CD4-positive, alpha-beta T cell (primary cell): ENCODE results near the gene AP1S3. TPM values are rescaled to one million over a fixed set of nuclear protein-coding genes. Genes with fewer than 3 reads are reported as not detected.

Experiments used
- ATAC-seq: fragments of 200-7000 bp; cut with Tn5 transposase; one replicate; pipeline ENCODE4 v1.10.0; 2022; ENCODE audit warnings: mild to moderate bottlenecking; ENCODE audit not compliant: poor library complexity
- CTCF ChIA-PET: fragments of 350-600 bp; sonication (Branson Sonifier 250); formaldehyde crosslinking; loops from one replicate; lab custom pipeline; 2021; ENCODE audit warnings: antibody characterized with exemption, inconsistent platforms; lab: Charles Lee
- POLR2A ChIA-PET: fragments of 350-600 bp; sonication (Branson Sonifier 250); formaldehyde crosslinking; loops from one replicate; lab custom pipeline; 2021; ENCODE audit warnings: antibody characterized with exemption, inconsistent platforms; lab: Charles Lee
- DNase-seq, 14 experiments: peaks; one replicate each; pipeline ENCODE4 v3.0.0-alpha.2; 2013 to 2020; ENCODE audit warnings: mixed read lengths in 2 of 14
- H3K27ac ChIP-seq, 2 donors: one replicate each; pipeline versions ENCODE4 v1.5.1 to v1.7.0; 2013; ENCODE audit warnings: low read length in 2 of 2, low read depth in 1 of 2, mild to moderate bottlenecking in 1 of 2
- H3K27me3 ChIP-seq, 2 experiments: 1 replicate in 1 of 2; 2 replicates in 1 of 2; pipeline versions ENCODE4 v1.6.1 to v1.7.0; 2013; ENCODE audit warnings: low read length in 2 of 2, control low read depth in 1 of 2, mild to moderate bottlenecking in 1 of 2, moderate library complexity in 1 of 2; ENCODE audit not compliant: insufficient read depth in 2 of 2, control insufficient read depth in 1 of 2
- H3K36me3 ChIP-seq: one replicate; pipeline ENCODE4 v1.6.1; 2013; ENCODE audit warnings: low read length, control low read depth; ENCODE audit not compliant: insufficient read depth
- H3K4me1 ChIP-seq: one replicate; pipeline ENCODE4 v1.6.1; 2013; ENCODE audit warnings: low read length, control low read depth; ENCODE audit not compliant: insufficient read depth
- H3K4me3 ChIP-seq: one replicate; pipeline ENCODE4 v1.5.1; 2013; ENCODE audit warnings: mild to moderate bottlenecking, low read length, moderate library complexity
- H3K9me3 ChIP-seq, 2 experiments: 1 replicate in 1 of 2; 2 replicates in 1 of 2; pipeline versions ENCODE4 v1.6.1 to v1.7.0; 2013; ENCODE audit warnings: low read length in 2 of 2, mild to moderate bottlenecking in 2 of 2, control low read depth in 1 of 2, moderate library complexity in 1 of 2; ENCODE audit not compliant: control insufficient read depth in 1 of 2, insufficient read depth in 1 of 2
- H3K27ac Mint-ChIP-seq: one replicate; pipeline ENCODE4 v1.8.0; 2020; ENCODE audit warnings: mixed read lengths
- H3K27me3 Mint-ChIP-seq: one replicate; pipeline ENCODE4 v1.8.0; 2021; ENCODE audit warnings: mixed read lengths
- H3K36me3 Mint-ChIP-seq: one replicate; pipeline ENCODE4 v1.8.0; 2021; ENCODE audit warnings: low read depth, mixed read lengths
- H3K4me1 Mint-ChIP-seq: one replicate; pipeline ENCODE4 v1.8.0; 2021; ENCODE audit warnings: low read depth, mixed read lengths
- H3K4me3 Mint-ChIP-seq: one replicate; pipeline ENCODE4 v1.8.0; 2020; ENCODE audit warnings: mild to moderate bottlenecking, mixed read lengths
- H3K9me3 Mint-ChIP-seq: one replicate; pipeline ENCODE4 v1.8.0; 2020; ENCODE audit warnings: mixed read lengths
- intact Hi-C, 2 experiments: fragments of 100-400 bp; cut with DNase I in 1 of 2; cut with micrococcal nuclease in 1 of 2; formaldehyde crosslinking; loops; one replicate each; pipeline versions ENCODE4 v1.15.1 to v1.9.0; 2023 to 2025; cut with DNase I, micrococcal nuclease
- total RNA-seq, 174 experiments: library from RNA in 2 of 174; stranded (reverse) in 2 of 174; gene quantifications; one replicate each; pipeline ENCODE4 v1.2.3 and lab custom pipeline; 2021 to 2026
- TF ChIP-seq, protein P1 (sequence below): fragments of 200-600 bp; IDR thresholded peaks from one replicate; pipeline ENCODE4 v1.8.0; 2022; ENCODE audit warnings: antibody characterized with exemption, mild to moderate bottlenecking

AP1S3 gene
- total RNA-seq, 2 experiments from 2014 or later, result 0.50 to 0.71 TPM

DNA sequence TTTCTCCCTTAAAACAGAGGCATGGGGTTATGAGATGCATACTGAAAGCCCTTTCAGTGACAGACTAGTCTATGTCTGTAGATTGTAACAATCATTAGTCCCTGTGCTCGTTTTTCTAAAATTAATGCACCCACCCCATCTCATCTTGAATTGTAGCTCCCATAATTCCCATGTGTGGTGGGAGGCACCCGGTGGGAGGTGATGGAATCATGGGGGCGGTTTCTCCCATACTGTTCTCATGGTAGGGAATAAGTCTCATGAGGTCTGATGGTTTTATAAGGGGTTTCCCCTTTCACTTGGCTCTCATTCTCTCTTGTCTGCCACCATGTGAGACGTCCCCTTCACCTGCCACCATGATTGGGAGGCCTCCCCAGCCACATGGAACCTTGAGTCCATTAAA, 100.9 kb downstream of the AP1S3 start:
- Mint-ChIP-seq H3K9me3 (no peaks in the 10 kb centered on the region), H3K27ac (no peak overlapping the region), H3K4me3 (no peak overlapping the region), H3K36me3 (no peaks in the 10 kb centered on the region), H3K27me3 (peaks cover 12% of the 10 kb centered on the region), H3K4me1 (no peaks in the 10 kb centered on the region)
- no peaks in the 10 kb centered on the region for H3K27me3 ChIP-seq
- no peak for DNase-seq
- TF ChIP-seq, protein P1, sequence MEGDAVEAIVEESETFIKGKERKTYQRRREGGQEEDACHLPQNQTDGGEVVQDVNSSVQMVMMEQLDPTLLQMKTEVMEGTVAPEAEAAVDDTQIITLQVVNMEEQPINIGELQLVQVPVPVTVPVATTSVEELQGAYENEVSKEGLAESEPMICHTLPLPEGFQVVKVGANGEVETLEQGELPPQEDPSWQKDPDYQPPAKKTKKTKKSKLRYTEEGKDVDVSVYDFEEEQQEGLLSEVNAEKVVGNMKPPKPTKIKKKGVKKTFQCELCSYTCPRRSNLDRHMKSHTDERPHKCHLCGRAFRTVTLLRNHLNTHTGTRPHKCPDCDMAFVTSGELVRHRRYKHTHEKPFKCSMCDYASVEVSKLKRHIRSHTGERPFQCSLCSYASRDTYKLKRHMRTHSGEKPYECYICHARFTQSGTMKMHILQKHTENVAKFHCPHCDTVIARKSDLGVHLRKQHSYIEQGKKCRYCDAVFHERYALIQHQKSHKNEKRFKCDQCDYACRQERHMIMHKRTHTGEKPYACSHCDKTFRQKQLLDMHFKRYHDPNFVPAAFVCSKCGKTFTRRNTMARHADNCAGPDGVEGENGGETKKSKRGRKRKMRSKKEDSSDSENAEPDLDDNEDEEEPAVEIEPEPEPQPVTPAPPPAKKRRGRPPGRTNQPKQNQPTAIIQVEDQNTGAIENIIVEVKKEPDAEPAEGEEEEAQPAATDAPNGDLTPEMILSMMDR, result no peak
- no peak overlapping the region for H3K27ac ChIP-seq
- intact Hi-C loops, result no loop called here
- no peaks in the 10 kb centered on the region for H3K4me1 ChIP-seq
- H3K36me3 ChIP-seq, result no peaks in the 10 kb centered on the region
- ChIA-PET CTCF (no interaction called here), POLR2A (no interaction called here)
- H3K9me3 ChIP-seq, result no peaks in the 10 kb centered on the region
- ATAC-seq, result no peak
- no peak overlapping the region for H3K4me3 ChIP-seq

DNA sequence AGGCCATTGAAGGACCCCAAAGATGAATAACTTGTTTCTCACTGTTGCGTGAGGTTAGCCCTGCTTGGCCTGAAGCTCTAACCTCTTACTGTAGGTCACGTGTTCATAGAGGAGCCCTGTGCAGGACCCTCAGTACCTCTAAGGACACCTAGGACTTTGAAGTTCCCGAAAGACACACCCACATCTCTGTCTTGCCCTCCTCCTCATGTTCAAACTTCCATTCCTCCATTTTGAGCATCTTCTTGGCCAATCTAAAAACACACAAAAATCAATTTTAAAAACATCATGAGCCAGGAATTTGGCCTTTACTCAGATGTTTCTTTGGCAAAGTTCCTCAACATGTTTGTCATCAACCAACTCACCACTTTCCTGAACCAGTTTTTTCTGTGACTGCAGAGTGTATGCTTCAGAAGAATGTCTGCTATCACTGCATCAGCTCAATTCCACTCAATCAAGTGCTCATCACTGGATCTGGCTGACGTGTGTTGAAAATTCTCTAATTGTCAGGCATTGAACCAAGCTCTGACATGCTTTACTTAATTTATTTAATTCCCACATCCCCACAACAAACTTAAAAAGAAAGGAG, 101.6 kb downstream of the AP1S3 start:
- POLR2A ChIA-PET, result no interaction called here
- peaks cover 12% of the 10 kb centered on the region for H3K27me3 Mint-ChIP-seq
- intact Hi-C loops, result no loop called here
- Histone ChIP-seq H3K4me1 (no peaks in the 10 kb centered on the region), H3K4me3 (no peak overlapping the region), H3K36me3 (no peaks in the 10 kb centered on the region), H3K27me3 (no peaks in the 10 kb centered on the region), H3K27ac (no peak overlapping the region), H3K9me3 (no peaks in the 10 kb centered on the region)
- no peaks in the 10 kb centered on the region for H3K4me1 Mint-ChIP-seq
- ATAC-seq (no peak), DNase-seq (no peak)
- CTCF ChIA-PET, result no interaction called here
- no peak overlapping the region for H3K4me3 Mint-ChIP-seq
- no peak overlapping the region for H3K27ac Mint-ChIP-seq
- TF ChIP-seq, protein P1, result no peak
- H3K36me3 Mint-ChIP-seq, result no peaks in the 10 kb centered on the region
- H3K9me3 Mint-ChIP-seq, result no peaks in the 10 kb centered on the region

DNA sequence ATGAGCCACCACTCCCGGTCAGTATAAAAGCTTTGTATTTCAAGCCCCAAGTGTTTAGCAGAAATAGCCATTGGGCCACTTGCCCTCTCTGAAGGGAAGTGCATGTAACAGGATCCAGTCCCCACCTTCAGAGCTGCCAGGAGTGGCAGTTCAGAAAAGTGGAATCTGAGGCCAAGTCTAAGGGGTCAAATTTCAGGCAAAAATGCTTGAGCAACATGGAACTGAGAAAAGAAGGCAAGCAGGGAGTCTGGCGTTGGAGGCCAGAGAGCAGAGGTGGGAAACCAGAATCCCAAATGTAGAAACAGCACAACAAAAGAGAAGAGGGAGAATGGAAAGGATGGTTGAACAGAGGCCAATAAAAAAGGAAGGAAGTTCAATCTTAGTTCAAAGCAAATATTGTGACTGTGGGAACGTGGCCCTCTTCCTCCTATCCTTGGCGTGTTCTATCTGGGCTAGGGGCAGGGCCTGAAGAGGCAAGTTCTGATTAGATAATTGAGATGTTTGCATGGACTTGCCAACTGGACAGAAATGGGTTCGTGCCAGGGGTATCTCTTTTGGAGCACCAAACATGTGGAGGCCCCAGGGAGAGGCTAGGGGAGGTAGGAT, 102.2 kb downstream of the AP1S3 start:
- H3K9me3 Mint-ChIP-seq, result no peaks in the 10 kb centered on the region
- no peaks in the 10 kb centered on the region for H3K36me3 Mint-ChIP-seq
- H3K27ac ChIP-seq, result no peak overlapping the region
- ATAC-seq (no peak), DNase-seq (no peak)
- ChIA-PET POLR2A (no interaction called here), CTCF (no interaction called here)
- no peaks in the 10 kb centered on the region for H3K4me1 ChIP-seq
- no peaks in the 10 kb centered on the region for H3K9me3 ChIP-seq
- no peaks in the 10 kb centered on the region for H3K36me3 ChIP-seq
- intact Hi-C loops, result no loop called here
- no peak overlapping the region for H3K27ac Mint-ChIP-seq
- H3K27me3 Mint-ChIP-seq, result peaks cover 12% of the 10 kb centered on the region
- TF ChIP-seq, protein P1, result no peak
- H3K27me3 ChIP-seq, result no peaks in the 10 kb centered on the region
- H3K4me3 ChIP-seq, result no peak overlapping the region
- H3K4me1 Mint-ChIP-seq, result no peaks in the 10 kb centered on the region
- no peak overlapping the region for H3K4me3 Mint-ChIP-seq
